Measurements from ENCODE around the gene GOLGA2. TPM values are rescaled to one million over a fixed set of nuclear protein-coding genes. Genes with fewer than 3 reads are reported as not detected.
A peak's percentile ranks its signal among the peaks of the same experiment; 100 is the strongest.

GOLGA2 gene
- total and polyA plus RNA-seq, 2 donors (not counting 1 experiment from before 2014, with no cell fraction given) = 118 to 126 TPM

DNA sequence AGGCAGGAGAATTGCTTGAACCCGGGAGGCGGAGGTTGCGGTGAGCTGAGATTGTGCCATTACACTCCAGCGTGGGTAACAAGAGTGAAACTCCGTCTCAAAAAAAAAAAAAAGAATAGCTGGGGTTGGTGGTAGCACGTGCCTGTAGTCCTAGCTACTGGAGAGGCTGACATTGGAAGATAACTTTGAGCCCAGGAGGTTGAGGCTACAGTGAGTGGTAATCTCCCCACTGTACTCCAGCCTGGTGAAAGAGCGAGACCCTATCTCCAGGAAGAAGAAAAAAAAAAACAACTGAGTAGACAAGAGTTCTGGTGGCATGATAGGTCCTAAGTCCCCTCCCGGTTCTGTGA, 26.3 kb downstream of the GOLGA2 start:
- H2AFZ ChIP-seq (ENCODE audit: low read length) = no peak overlapping the region
- DNase-seq (ENCODE audit: low read depth in 2 of 2) = no peak
- no peaks in the 10 kb centered on the region for H4K20me1 ChIP-seq (ENCODE audit: control insufficient read depth, extremely low read depth, insufficient read depth, low read length)
- H3K4me3 ChIP-seq (replicated peaks in 1 of 4; ENCODE audit: control extremely low read depth in 1 of 4, insufficient read depth in 1 of 4, low read depth in 3 of 4, low read length in 4 of 4) = no peak overlapping the region
- H3K9ac ChIP-seq (ENCODE audit: insufficient read depth, low read length) = no peak overlapping the region
- H3K79me2 ChIP-seq (ENCODE audit: control insufficient read depth, insufficient read depth, low read length) = no peaks in the 10 kb centered on the region
- TF ChIP-seq EZH2 (IDR thresholded peaks at IDR 0.05; ENCODE audit: low read length, missing control alignments) = no peak
- TF ChIP-seq, protein P1, sequence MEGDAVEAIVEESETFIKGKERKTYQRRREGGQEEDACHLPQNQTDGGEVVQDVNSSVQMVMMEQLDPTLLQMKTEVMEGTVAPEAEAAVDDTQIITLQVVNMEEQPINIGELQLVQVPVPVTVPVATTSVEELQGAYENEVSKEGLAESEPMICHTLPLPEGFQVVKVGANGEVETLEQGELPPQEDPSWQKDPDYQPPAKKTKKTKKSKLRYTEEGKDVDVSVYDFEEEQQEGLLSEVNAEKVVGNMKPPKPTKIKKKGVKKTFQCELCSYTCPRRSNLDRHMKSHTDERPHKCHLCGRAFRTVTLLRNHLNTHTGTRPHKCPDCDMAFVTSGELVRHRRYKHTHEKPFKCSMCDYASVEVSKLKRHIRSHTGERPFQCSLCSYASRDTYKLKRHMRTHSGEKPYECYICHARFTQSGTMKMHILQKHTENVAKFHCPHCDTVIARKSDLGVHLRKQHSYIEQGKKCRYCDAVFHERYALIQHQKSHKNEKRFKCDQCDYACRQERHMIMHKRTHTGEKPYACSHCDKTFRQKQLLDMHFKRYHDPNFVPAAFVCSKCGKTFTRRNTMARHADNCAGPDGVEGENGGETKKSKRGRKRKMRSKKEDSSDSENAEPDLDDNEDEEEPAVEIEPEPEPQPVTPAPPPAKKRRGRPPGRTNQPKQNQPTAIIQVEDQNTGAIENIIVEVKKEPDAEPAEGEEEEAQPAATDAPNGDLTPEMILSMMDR (conservative IDR thresholded peaks at IDR 0.05 in 1 of 2, IDR thresholded peaks at IDR 0.05 in 1 of 2; ENCODE audit: low read depth in 1 of 2, low read length in 2 of 2) = no peak
- H3K27me3 ChIP-seq (ENCODE audit: control insufficient read depth, insufficient read depth, low read length) = no peaks in the 10 kb centered on the region
- H3K36me3 ChIP-seq (ENCODE audit: control insufficient read depth, insufficient read depth, low read length) = peaks cover 2% of the 10 kb centered on the region
- H3K4me2 ChIP-seq (ENCODE audit: extremely low read depth, insufficient read depth, low read length) = no peak overlapping the region
- H3K27ac ChIP-seq (ENCODE audit: insufficient read depth, low read length) = no peak overlapping the region
- no peaks in the 10 kb centered on the region for H3K9me3 ChIP-seq (ENCODE audit: control insufficient read depth, insufficient read depth, low read depth, low read length)
- peaks cover 13% of the 10 kb centered on the region for H3K4me1 ChIP-seq (ENCODE audit: control insufficient read depth, extremely low read depth, insufficient read depth, low read length)

DNA sequence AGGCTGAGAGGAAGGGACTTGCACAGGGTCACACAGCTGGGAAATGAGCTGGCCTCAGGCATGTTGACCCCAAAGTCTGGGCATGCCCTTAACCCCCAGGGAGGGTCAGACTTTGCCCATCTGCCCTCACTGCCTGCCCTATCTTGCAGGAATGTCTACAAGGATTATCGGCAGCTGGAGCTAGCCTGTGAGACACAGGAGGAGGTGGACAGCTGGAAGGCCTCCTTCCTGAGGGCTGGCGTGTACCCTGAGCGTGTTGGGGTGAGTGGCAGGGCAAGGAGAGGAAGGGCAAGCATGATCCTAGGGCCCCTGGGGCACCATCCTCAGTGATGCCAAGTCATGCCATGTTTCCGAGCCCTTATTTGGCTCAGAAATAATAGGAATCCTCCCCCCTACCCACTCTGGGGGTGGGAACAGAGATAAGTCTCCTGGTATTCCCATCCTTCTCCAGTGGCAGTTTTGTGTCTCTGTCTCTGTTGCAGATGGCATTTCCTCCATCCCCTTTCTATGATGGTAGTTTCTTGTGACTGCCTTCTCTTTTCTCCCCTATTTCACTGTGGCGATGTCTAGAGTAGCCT, 28.5 kb downstream of the GOLGA2 start:
- no peak for TF ChIP-seq EZH2 (IDR thresholded peaks at IDR 0.05; ENCODE audit: low read length, missing control alignments)
- TF ChIP-seq, protein P1 (conservative IDR thresholded peaks at IDR 0.05 in 1 of 2, IDR thresholded peaks at IDR 0.05 in 1 of 2; ENCODE audit: low read depth in 1 of 2, low read length in 2 of 2) = no peak
- H4K20me1 ChIP-seq (ENCODE audit: control insufficient read depth, extremely low read depth, insufficient read depth, low read length) = no peaks in the 10 kb centered on the region
- H3K4me2 ChIP-seq (ENCODE audit: extremely low read depth, insufficient read depth, low read length) = no peak overlapping the region
- no peak overlapping the region for H3K9ac ChIP-seq (ENCODE audit: insufficient read depth, low read length)
- H3K27ac ChIP-seq (ENCODE audit: insufficient read depth, low read length) = no peak overlapping the region
- no peak overlapping the region for H3K4me3 ChIP-seq (replicated peaks in 1 of 4; ENCODE audit: control extremely low read depth in 1 of 4, insufficient read depth in 1 of 4, low read depth in 3 of 4, low read length in 4 of 4)
- peaks cover 23% of the 10 kb centered on the region for H3K4me1 ChIP-seq (ENCODE audit: control insufficient read depth, extremely low read depth, insufficient read depth, low read length)
- H3K79me2 ChIP-seq (ENCODE audit: control insufficient read depth, insufficient read depth, low read length) = no peaks in the 10 kb centered on the region
- H2AFZ ChIP-seq (ENCODE audit: low read length) = no peak overlapping the region
- H3K27me3 ChIP-seq (ENCODE audit: control insufficient read depth, insufficient read depth, low read length) = no peaks in the 10 kb centered on the region
- peaks cover 2% of the 10 kb centered on the region for H3K36me3 ChIP-seq (ENCODE audit: control insufficient read depth, insufficient read depth, low read length)
- no peak for DNase-seq (ENCODE audit: low read depth in 2 of 2)
- no peaks in the 10 kb centered on the region for H3K9me3 ChIP-seq (ENCODE audit: control insufficient read depth, insufficient read depth, low read depth, low read length)

DNA sequence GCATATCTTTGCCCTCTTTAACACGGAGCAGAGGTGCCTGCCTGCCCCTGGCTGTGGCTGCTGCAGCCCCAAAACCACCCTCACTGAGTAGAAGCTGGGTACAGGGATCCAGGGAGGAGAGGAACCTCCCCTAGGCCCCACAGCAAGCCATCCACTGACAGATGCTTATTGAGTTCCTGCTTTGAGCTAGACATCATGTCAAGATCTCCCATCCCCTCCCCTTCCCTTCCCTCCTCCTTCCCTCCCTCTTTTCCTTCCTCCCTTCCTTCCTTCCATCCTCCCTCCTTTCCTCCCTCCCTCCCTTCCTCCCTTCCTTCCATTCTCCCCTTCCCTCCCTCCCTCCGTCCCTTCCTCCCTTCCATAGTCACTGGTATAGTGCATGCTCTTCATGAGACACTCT, 29.3 kb downstream of the GOLGA2 start:
- H3K4me1 ChIP-seq (ENCODE audit: control insufficient read depth, extremely low read depth, insufficient read depth, low read length) = peaks cover 23% of the 10 kb centered on the region
- H4K20me1 ChIP-seq (ENCODE audit: control insufficient read depth, extremely low read depth, insufficient read depth, low read length) = no peaks in the 10 kb centered on the region
- no peak overlapping the region for H3K4me3 ChIP-seq (replicated peaks in 1 of 4; ENCODE audit: control extremely low read depth in 1 of 4, insufficient read depth in 1 of 4, low read depth in 3 of 4, low read length in 4 of 4)
- H3K36me3 ChIP-seq (ENCODE audit: control insufficient read depth, insufficient read depth, low read length) = peaks cover 2% of the 10 kb centered on the region
- DNase-seq (ENCODE audit: low read depth in 2 of 2) = no peak
- no peak overlapping the region for H3K9ac ChIP-seq (ENCODE audit: insufficient read depth, low read length)
- no peaks in the 10 kb centered on the region for H3K9me3 ChIP-seq (ENCODE audit: control insufficient read depth, insufficient read depth, low read depth, low read length)
- peak overlapping the region; percentile 64 for H2AFZ ChIP-seq (ENCODE audit: low read length)
- peak overlapping the region; percentile 10 for H3K27ac ChIP-seq (ENCODE audit: insufficient read depth, low read length)
- TF ChIP-seq, protein P1 (conservative IDR thresholded peaks at IDR 0.05 in 1 of 2, IDR thresholded peaks at IDR 0.05 in 1 of 2; ENCODE audit: low read depth in 1 of 2, low read length in 2 of 2) = no peak
- no peak for TF ChIP-seq EZH2 (IDR thresholded peaks at IDR 0.05; ENCODE audit: low read length, missing control alignments)
- H3K27me3 ChIP-seq (ENCODE audit: control insufficient read depth, insufficient read depth, low read length) = no peaks in the 10 kb centered on the region
- H3K79me2 ChIP-seq (ENCODE audit: control insufficient read depth, insufficient read depth, low read length) = no peaks in the 10 kb centered on the region
- no peak overlapping the region for H3K4me2 ChIP-seq (ENCODE audit: extremely low read depth, insufficient read depth, low read length)

Data from fibroblast of lung (primary cell).